GM21515 (cell line): ENCODE results near the gene SUCLG2.

Experiments used
- ATAC-seq: cut with Tn5 transposase; IDR thresholded peaks from one replicate; pipeline ENCODE4 v1.9.1; 2021; ENCODE audit not compliant: unreplicated experiment

Gene SUCLG2

DNA sequence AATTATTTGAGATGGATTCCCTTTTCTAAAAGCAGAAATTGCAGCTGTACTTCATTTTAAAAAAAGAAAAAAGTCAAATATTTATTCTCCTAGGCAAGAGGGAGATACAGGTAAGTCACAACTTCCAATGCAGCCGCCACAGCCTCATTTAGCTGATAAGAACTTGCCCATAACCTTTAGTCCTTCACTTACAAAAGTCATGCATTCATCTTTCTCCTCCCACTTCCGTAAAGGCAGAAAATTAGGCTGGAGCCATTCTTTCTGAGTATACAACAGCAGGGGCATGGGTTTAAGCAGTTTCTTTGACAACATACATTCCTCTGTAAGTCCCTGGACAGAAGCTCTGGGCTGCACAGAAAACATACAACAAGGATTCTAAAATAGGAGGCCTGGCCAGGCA lies 4.3 kb downstream of the SUCLG2 start:
- ATAC-seq, result no peak

DNA sequence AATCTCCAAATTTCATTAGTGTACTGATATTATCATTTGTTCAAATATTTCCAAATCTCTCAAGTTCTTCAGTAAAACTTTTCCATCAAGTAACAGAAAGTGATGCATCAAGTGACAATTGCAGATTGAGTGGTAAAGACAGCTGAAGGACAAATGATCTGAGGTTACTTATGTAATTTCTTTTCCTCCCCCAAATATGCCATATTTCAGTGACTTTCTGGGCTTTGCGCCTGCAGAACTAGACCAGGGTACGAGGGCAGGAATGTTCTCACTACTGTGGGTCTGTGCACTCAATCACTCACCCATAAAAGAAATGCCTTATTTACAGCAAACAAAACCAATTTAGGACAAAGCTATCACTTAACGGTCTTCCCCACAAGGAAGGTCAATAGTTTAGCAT lies 4.7 kb downstream of the SUCLG2 start:
- no peak for ATAC-seq

DNA sequence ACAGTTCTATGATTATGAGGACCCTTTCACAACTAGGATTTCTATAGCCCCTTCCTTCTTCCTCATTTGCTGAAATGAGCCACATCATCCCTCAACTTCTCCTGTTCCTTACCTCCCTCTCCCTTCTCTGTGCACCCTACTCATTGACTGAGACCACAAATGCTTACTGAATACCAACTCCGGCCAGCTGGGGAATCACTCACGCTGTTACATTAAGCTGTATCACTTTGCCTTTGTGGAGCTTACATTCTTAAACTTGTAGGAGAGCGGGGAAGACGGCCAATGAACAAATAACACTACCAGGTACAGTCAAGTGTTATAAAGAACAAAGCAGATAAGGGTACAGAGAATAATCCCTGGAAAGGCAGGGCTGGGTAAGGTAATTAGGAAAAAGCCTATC lies 5.7 kb downstream of the SUCLG2 start:
- ATAC-seq, result no peak

DNA sequence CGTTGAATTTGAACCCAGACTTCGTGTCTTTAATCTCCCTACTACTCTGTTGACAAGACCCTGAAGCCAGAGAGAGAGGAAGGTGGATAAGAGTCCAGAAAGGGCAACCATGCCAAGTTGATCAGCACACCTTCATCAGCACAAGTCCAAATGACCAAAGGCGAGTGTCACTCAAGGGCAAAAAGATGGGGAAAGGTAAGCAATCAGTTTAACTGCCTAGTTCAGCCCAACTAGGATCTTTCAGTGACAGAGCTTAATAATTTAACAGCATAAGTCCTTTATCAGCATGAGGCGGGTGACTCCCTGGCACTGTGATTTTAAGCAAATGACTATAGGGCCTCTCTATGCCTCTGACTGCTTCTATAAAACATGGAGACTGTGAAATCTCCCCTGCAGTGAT lies 6.2 kb downstream of the SUCLG2 start:
- no peak for ATAC-seq

DNA sequence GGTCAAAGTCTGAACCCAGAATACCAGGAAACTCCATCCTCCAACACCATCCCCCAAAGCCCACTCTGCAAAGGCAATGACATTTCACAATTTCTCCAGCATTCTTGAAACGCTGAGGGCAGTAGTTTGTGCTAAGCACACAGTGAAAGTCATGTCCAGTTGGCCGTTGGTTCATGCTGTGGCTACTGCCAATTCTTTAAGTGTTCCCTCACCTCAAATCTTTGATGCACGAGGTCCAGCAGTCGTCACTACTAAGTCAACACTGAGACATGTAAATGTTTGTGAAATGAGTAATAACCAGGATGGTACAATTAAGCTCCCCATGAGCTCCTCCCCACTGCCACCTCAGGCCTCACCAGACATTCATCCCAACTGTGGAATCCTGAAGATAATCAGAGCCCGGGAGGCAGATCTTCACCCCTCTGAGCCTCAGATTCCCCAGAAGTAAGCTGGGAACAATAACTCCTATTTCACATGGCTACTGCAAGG lies 7.0 kb downstream of the SUCLG2 start:
- ATAC-seq, result no peak

DNA sequence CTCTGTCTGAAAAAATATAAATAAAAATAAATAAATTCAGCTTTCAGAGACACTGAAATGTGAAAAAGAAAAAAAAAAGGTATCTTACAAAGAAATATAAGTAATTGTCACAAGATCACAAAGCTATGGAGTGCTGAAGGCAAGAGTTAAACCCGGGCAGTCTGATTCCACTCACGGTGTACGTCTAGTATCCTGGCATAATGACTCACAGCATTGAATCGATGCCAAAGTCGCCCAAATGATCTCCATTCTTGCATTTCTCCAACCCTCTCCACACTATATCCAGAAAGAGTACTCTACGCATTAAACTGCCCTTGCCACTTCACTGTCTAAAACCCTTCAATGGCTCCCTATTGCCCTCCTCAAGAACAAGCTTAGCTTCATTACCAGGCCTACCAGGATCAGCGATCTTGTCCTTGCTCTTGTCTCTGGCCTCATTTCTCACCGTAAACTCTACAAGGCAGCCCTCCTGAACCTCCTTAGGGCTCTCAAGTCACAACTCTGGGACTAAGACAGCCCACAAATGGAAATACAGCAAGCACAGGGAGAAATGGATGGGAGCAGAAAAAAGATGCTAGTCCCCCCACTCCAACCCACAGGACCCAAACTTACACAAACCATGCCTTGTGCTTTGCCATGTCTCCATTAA lies 7.7 kb downstream of the SUCLG2 start:
- no peak for ATAC-seq

DNA sequence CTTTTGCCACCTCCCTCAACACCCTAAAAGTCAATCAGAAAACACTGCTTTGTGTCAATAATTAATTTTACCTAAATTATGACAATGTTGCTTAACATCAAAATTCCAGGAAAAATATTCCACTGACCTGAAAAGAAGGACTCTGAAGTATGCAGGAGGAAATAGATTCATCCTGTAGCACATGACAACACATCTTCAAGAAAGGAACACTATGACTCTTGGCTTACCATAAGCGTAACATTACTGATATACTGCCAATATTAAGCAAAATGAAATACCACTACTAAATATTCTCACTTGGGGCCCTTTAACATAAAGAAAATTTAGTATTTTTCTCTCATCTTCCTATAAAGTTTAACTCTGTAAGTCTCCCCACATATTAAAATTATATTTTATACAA lies 9.6 kb downstream of the SUCLG2 start:
- no peak for ATAC-seq

DNA sequence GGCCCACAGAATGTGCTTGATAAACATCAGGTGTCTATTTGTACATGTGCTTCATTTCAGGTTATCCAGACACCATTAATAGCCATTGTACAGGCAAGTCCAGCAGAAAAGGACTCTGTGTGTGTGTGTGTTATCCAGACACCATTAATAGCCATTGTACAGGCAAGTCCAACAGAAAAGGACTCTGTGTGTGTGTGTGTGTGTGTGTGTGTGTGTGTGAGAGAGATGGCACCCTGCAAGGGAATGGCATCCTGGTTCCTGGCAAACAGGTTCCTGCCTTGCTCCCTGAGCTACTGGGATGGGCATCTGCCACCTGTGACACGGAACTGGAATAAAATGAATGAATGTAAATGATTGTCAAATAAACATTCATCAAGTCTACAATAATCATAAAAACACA lies 11.7 kb downstream of the SUCLG2 start:
- ATAC-seq, result no peak

DNA sequence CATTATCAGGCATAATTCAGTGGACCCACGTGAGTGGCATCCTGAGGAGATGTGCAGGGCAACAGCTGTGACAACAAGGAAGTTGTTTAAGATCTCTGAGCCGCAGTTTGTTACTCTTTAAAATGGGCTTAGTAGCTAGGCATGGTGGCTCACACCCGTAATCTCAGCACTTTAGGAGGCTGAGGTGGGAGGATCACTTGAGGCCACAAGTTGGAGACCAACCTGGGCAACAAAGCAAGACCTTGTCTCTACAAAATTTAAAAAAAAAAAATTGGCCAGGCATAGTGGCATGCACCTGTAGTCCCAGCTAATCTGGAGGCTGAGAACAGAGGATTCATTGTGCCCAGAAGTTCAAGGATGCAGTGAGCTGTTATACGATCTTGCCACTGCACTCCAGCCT lies 12.2 kb downstream of the SUCLG2 start:
- ATAC-seq, result no peak

DNA sequence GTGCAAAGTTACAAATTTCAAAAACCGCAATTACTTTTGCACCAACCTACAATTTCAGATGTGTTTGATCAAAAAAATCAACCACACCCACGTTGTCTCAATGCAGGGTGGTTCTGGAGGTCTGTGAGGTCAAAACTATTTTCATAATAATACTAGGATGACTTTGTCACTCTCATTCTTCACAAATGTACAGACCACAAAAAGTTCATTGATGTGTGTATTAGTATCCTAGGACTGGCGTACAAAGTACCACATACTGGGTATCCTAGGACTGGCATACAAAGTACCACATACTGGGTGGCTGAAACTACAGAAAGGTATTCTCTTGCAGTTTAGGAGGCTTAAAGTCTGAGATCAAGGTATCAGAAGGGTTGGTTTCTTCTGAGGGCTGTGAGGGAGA lies 13.0 kb downstream of the SUCLG2 start:
- ATAC-seq, result no peak

DNA sequence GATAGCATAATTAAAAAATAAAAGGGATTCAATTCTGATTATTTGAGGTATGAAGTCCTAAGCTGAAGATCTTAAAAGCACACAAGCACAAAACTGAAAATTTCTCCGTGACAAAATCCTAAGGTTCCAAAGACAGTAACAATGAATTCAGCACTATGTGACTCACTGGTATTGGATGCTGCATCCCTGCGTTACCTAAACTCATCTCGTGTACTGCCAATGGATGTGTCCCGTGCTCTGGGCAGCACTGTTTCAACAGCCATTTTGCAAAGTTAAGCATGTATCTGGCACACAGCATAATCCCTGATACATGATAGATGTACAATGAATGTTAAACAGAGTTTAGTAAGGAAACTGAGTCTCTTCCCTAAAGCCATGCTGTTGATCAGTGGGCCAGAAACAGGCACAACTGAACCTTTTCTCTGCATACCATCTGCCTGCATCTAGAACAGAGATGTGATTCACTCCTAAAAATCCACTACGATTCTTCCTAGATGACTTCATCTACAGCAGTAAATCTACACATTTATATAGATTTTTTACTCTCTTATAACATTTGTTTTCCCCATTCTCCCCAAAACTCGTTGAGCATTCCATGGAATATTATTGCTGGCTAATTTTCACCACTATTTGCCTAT lies 14.3 kb downstream of the SUCLG2 start:
- ATAC-seq, result no peak

DNA sequence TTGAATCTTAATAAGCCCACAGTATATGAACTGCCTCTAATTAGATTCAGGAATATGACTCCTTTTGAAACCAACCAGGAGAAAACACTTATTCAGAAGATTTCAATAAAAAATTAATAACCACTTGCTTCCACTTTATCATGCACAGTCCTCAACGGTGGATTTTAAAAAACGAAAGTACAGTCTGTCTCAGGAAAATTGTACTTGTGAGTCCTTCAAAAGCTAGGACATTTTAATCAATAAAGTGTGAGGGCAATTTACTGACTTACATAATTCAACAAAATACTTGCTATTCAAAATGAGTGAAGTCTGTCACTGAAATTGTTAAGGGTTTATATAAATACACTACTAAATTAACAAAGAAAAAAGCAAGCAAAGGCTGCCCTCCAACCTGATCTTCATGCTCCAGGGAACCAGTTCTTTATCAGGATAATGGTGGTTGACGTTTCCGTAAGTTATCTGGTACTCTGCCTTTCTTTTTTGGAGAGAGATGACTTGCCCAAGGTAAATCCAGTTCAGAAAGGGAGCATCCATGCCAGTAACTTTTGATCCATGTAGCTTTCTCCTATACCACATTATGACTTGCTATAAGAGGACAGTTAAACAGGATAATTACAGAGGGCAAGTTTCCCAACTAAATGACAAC lies 17.0 kb downstream of the SUCLG2 start:
- ATAC-seq, result no peak

DNA sequence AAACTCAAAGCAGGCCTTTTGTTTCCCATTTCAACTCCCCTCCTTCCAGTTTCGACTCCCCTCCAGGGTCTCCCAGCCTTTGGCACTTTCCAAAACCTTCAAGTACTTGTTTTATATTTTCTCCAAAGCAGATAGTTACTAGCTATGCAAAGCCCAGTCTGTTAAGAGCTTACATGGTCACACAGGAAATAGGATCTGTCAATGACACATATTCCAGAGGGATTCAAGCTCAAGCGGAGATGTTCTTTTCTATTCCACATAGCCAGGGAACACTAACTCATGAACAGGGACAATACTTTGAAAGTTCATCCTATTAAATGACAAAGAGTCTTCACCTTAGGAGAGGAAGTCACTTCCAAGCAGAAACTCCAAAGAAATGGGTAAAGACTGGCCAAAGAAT lies 18.6 kb downstream of the SUCLG2 start:
- no peak for ATAC-seq

DNA sequence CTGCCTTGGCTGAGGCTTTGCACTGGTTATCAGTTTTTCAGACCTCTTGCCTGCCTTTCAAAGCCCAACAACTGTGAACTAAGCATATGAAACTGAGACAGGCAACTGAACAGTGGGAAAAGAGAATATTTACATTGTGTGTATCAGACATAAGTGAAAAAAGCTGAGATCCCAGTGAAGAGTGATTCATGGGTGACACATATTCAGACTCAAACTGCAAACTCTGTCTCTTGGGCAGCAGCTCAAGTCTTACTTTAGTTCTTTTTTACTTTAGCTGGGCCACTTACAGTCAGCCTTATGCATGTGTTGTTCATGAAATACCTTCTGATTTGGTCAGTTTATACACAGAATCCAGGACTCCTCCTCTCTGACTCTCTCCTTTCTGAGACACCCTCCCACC lies 19.2 kb downstream of the SUCLG2 start:
- ATAC-seq, result no peak

DNA sequence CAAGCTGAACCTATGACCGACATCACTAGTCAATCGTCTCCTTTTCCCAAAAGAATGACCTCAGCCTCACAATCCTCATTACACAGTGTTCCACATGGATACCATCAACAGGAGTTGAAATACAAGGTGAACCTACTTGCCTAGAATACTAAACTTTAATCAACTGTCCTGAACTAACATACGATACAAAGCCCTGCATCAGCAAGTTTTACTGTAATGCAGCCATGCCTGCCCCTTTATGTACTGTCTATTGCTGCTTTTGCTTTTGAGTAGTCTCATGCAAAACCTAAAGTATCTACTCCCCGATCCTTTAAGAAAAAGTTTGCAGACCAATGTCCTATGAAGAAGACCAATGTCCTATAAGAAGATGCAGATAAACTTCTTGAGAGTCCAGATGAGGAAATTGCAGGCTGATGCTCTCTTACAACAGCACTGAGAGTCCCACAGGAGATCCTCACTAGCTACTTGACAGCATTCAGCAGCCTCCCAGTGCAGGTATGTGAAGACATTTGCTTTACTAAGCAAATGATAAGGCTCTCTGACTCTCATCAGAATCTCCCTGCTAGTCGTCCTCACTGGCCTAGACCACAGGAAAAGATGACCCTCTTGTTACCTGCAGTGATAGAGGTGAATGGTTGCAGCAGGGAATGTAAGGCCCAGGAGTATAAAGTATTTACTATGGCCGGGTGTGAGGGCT lies 23.6 kb downstream of the SUCLG2 start:
- ATAC-seq, result no peak

DNA sequence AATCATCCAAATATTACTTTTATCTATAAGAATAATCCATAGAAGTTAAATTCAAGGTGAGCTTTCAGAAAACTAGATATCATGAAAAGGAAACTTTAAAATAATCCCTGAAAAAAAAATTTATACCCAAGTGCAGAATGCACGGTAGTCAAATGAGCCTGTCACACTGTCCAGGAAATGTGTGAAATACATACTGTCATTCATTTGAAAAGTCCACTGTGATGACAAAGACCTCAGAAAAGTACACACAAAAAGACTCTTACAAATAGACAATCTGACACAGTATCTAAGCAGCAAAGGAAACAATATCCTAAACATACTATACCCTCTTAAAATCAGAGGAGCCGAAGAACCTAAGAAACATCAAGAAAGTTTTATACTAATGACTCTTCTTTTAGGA lies 29.7 kb downstream of the SUCLG2 start:
- ATAC-seq, result no peak

DNA sequence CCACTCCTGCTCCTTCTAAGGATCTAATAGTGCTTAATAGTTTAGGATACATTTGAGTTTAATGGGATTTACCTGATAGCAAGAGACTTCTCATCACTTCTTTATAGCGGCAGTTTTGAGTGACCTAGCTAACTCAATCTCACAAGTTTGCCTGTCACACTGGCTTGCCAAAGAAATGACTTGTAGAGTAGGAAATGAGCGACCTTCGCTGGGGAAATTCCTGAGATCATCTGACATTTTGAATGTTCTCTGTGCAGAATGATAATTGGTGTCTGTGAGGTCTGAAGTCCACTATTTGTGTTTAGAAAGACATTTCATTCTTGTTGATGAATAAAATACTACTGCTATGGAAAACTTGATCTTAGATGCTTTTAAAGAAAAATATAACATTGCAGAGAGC lies 30.3 kb downstream of the SUCLG2 start:
- ATAC-seq, result no peak

DNA sequence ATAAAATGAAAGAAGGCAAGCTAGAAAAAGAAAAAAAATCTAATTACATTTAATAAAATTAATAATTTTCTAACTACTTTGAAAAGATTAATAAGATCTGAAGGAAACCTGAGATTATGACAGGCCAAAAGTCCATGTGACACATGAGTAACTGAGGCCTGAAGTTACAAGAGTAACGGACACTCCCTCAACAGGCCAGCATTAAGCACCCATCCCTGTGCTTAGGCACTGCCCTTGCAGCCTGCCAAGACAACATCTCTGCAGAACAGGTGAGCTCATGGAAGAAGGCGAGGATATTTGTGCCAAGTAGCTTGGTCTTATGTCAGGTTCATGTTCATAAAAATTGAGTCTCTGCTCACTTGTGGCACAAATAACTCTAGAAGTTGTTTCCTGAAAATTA lies 31.8 kb downstream of the SUCLG2 start:
- no peak for ATAC-seq

DNA sequence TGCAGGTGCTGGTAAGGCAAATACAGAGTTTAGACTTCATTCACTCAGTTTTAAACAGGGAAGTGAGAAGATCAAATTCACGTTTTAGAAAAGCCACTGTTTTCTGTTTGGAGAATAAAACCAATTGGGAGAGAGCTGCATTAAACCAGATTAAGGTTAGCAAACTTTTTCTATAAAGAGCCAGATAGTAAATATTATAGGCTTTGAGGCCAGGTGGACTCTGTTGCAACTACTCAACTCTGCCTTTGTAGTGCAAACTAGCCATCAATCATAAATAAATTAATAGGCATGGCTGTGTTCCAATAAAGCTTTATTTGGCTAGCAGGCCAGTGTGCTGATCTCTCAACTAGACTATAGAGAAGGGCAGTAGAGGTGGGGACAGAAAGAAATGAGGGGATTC lies 33.5 kb downstream of the SUCLG2 start:
- ATAC-seq, result no peak

DNA sequence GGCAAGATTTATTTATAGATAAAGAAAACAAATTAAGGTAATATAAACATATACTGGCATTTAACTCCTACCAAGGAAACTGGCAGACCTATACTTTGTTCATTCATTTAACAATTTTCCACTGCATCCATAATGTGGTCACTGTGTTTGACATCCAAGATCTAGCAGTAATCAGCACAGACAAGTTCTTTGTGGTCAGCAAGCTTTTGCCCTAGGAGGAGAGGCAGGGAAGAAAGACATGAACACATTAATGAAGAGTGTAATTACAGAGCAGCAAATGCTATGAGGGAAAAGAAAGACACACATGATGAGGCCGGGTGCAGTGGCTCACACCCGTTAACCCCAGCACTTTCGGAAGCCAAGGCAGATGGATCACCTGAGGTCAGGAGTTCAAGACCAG lies 34.4 kb downstream of the SUCLG2 start:
- no peak for ATAC-seq

DNA sequence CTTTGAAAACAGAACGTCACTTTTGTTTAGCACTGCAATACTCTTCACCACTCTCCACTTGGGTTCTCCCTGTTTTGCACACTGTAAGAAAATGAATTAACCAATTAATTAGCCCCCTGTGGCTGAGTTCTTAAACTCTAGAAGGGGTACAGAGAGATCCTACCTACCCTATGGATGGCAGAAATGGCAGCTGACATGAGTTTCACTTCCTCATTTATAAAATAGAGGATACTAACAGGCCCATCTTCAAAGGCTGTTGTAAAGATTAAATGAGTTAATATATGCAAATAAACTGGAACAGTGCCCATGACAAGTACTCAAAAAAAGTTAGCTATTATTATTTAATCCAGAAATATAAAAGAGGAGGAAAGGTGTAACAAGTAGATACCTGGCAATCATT lies 36.9 kb downstream of the SUCLG2 start:
- ATAC-seq, result no peak

DNA sequence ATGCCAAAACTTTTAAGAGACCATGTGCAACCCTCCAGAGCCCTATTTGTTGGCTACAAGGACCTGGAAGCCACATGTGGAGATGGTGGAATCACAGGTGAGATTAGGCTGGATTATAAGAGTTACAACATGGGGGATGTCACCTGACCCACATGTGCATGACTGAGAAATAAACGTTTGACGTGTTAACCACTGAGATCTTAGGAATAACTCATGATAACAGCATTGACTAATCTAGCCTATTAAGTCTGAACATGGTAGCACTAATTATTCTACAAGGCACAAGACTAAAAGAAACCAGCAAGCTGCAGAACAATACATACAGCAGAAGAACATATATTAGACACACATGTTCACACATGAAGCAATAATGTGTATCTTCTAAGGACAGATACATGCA lies 38.4 kb downstream of the SUCLG2 start:
- no peak for ATAC-seq
